Superior temporal gyrus (tissue), 1 donor: ENCODE data around the gene TMEM98.
"Not testable (repeated sequence)": the region's sequence is repeated elsewhere in the genome, so short reads cannot be mapped to it uniquely, and the experiment has no call there.

ENCODE experiments used
- DNase-seq: peaks from one replicate; pipeline ENCODE4 v3.0.0-alpha.2; 2016; ENCODE audit errors: extremely low spot score

Gene TMEM98, protein sequence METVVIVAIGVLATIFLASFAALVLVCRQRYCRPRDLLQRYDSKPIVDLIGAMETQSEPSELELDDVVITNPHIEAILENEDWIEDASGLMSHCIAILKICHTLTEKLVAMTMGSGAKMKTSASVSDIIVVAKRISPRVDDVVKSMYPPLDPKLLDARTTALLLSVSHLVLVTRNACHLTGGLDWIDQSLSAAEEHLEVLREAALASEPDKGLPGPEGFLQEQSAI

DNA sequence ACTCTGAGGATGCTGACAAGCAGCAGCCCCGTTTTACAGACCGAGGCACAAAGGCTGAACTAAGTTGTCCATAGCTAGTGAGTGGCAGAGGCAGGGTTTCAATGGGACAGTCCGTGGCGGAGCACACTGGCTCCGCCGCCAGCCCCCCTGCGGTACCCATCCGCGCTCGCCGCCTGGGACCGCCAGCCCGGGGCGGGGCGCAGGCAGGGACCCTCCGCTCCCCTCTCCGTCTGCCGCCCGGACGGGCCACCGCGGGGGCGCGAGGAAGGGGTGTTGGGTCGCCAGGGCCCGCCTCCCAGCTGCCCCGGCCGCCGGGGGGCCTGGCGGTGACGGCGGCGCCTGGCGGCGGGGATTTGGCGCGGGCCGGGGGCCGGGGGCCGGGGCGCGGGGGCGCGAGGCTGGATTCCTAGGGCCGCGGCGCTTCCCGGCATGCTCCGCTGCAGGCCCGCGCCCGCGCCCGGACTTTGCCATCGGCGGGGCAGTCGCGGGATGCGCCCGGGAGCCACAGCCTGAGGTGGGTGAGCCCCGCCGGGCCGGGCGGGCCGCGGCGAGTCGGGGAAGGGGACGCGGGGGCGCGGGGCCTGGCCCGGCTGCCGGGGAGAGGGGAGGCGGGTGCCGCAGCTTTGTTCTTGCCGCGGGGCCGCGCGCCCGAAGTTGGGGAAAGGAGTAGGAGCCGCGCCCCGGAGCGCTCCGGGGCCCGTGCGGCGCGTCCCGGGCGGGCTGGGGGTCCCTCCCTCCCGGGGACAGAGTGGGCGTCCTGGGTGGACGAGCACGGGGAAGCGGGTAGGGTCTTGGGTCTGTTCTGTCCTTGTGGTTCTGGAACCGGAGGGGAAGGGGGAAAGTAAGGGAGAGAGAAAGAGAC lies at the start of gene TMEM98:
TMEM98 (plus strand) TSS at position 430 of the 862 bp plus-strand sequence. CDS start 3,376 bp downstream, outside the sequence.
- DNase-seq = peak; percentile 67

DNA sequence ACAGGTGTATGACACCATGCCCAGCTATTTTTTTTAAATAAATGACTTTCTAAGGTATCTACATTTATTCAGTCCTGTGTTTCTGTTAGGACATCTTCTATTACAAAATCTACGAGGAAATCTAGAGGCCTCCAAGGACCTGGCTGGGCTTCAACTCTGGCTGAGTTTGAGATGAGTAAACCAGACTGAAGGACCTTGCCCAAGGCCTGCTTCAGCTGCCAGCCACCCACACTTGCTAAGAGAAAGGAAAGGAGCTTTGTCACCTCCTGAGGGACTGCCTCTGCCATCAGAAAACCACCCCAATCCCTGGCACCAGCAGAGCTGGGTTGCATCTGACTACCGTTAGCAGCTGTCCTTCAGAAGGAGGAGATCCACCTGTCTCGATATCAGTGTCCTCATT lies 49.7 kb upstream of the TMEM98 start:
- no peak for DNase-seq

DNA sequence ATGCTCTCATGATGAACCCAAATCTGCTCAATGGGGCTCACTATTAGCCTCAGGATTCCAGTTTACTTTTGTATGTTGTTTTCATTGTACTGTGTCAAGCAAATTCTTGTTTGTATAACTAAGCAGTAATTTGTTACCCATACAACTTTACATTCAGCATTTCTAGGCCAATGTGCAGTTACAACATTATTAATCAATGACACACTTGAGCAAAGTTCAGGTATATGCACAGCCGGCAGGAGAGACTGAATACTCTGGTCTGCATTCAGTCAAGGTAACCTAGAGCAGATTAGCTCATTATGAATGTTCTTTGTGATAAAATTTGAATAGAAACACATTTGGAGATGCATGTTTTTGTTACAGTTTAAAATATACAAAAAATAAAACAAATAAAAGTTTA lies 48.8 kb upstream of the TMEM98 start:
- DNase-seq = no peak

DNA sequence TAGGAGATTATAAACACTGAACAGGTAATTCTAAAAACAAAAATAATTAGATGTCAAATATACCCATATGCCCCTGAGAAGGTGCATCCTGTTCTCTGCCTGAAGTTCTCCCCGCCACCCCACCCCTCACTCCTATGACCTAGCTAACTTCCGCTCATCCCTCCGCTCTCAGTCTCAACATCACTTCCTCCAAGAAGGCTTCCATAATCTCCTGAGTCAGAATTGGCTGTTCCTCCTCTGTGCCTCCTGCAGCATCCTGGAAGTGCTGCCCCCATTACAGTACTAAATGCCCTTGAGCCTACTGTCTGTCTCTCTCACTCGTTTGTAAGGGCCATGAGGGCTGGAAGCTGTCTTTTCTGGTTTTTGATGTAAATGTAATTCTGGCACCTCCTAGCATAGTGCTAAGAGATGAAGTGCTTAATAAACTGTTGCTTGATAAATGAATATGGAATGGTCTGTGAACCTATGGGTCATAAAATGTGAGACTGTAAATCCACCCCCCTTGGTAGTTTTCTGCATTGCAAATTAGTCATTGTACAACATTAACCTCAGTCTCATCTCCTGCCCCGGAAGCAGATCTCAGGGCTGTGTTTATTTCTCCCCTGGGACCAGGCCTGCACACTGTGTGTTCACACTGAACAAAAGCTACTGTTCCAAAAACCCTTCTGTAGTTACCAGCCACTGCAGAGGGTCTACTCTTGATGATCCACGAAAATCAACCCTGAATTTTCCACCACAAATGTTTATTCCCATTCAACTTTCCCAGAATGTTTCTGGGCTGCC lies 47.1 kb upstream of the TMEM98 start:
- DNase-seq = no peak

DNA sequence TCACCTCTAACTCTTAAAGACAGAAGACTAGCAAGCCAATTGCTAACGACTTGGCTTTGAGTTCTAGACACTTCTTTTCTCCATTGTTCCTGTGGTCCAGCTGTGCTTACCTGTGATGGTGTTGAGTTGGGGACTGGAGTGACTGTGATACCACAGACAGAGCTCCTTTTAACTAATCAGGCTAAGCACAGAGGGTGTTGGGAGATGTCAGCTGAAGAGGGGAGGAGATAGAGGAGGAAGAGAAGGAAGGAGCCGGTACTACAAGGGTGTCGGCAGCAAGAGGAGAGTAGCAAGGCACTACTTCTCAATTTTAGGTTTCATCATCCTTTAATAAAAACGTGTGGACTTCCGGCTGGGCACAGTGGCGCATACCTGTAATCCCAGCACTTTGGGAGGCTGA lies 45.9 kb upstream of the TMEM98 start:
- no peak for DNase-seq

DNA sequence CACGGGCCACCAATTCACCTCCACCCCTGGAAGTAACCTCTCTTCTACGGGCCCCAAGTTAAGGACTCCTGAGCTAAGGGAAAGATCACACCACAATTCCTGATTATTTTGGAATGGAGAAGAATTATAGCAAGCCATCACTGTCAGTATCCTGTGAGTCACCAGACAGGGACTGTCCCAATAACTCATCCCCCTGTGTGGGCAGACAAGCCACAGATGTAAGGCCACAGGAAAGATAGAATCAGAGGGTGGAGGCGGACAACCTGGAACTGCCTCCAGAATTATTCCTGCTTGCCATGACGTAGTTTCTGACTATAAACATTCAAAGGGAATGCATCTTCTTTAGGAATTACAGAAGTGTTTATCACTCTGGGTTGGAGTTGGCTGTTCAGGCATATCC lies 45.2 kb upstream of the TMEM98 start:
- peak; percentile 31 for DNase-seq

DNA sequence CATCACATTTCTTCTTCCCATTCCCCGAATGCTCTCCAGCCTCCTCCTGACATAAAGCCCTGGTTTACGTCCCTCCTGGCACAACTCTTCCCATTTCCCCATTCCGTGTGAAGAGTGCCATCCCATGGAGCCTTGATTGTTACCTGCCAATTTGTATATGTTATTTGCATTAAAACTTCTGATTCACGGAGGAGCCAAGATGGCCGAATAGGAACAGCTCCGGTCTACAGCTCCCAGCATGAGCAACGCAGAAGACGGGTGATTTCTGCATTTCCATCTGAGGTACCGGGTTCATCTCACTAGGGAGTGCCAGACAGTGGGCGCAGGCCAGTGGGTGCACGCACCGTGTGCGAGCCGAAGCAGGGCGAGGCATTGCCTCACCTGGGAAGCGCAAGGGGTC lies 41.0 kb upstream of the TMEM98 start:
- DNase-seq = not testable (repeated sequence)

DNA sequence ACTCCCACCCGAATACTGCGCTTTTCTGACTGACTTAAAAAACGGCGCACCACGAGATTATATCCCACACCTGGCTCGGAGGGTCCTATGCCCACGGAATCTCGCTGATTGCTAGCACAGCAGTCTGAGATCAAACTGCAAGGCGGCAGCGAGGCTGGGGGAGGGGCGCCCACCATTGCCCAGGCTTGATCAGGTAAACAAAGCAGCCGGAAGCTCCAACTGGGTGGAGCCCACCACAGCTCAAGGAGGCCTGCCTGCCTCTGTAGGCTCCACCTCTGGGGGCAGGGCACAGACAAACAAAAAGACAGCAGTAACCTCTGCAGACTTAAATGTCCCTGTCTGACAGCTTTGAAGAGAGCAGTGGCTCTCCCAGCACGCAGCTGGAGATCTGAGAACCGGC lies 40.5 kb upstream of the TMEM98 start:
- not testable (repeated sequence) for DNase-seq

DNA sequence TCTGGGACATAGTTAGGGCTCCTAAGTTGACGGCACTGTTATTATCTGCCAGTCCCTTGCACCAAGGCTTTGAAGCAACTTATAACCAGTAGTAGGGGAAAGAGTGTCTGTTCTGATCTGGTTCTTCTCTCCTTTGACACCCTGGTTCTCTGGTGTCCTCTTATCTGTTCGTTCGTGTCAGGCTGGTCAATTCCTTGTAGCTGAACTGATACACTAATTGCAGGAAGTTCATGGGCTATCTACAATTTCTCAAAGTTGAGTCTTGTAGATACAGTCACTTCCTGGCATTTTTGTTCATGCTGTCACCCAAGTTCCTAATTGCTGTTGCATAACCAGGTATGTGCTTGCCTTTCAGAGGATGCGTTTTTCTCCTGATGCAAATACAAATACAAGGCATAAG lies 33.7 kb upstream of the TMEM98 start:
- DNase-seq = no peak

DNA sequence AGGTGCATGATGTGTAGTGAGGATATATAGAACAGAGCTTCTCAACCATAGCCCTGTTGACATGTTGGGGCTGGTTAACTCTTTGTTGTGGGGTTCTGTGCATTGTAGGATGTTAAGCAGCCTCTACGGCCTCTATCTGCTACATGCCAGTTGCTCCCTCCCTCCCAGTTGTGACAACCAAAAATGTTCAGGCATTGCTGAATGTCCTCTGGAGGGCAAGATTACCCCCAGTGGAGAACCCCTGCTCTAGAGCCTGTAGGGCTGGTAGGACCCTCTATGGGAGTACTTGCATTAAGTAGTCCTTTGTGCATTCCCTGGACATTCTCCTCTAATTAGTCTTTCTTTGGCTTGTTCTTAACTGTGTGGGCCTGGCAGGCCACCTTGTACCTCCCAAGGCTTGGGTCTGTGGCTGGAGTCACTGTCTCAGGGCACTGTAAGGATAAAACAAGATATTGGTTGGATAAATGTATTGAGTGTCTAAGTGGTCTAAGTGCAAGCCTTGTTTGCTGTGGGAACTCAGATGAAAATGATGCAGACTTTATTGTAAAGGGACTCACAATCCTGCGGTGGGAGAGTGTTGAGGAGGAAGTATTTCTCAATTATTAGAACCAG lies 31.2 kb upstream of the TMEM98 start:
- no peak for DNase-seq

DNA sequence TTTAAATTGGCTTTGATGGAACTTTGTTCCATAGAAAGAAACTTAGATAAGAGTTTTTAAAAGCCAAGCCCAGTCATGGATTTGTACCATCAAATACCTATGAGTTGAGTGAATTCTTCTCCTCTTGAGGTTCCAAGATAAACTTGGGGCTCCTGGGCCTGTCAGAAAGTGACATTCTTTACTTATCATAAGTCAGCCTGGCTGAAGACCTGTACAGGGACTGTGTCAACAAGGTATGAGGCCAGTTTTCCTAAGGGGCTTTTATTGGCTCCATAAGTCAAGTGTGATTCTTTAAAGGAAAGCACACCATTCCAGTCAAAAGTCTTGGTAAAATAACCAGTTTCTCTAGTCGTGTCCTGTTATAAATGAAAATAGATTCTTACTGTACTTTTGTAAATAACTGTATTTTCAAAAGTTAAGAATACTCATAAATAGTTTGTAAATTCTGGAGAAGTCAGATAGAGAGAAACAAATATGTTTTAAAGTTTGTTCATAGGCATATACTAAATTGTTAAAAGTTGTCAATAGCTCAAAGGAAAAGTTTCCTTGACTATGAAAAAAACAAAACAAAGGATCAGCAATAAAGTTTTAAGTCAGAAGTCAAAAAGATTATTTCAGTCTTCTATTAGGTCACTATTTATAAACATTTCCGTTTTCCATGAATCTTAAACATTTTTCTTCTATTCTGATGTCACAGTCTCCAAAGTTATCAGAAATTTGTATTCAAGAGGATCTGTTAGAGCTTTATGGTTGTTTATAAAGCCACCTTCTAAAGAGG lies 28.5 kb upstream of the TMEM98 start:
- no peak for DNase-seq

DNA sequence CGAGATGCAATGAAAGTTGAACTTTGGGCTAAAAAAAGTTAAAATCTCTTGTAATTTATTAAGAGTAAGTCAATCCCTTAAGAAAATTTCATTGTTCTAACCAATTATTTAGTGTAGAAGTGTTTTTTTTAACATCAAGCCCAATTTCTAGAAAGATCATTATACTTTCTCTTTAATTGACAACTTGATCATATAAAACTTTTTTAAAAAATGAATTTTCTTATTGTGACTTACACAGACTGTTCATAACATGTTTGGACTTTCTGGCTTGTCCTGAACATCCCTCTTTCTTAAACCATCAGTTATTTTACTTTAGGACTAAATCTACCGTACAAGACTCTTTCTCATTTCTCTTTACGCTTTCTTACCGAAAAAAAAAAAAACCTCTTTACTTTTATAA lies 26.2 kb upstream of the TMEM98 start:
- no peak for DNase-seq

DNA sequence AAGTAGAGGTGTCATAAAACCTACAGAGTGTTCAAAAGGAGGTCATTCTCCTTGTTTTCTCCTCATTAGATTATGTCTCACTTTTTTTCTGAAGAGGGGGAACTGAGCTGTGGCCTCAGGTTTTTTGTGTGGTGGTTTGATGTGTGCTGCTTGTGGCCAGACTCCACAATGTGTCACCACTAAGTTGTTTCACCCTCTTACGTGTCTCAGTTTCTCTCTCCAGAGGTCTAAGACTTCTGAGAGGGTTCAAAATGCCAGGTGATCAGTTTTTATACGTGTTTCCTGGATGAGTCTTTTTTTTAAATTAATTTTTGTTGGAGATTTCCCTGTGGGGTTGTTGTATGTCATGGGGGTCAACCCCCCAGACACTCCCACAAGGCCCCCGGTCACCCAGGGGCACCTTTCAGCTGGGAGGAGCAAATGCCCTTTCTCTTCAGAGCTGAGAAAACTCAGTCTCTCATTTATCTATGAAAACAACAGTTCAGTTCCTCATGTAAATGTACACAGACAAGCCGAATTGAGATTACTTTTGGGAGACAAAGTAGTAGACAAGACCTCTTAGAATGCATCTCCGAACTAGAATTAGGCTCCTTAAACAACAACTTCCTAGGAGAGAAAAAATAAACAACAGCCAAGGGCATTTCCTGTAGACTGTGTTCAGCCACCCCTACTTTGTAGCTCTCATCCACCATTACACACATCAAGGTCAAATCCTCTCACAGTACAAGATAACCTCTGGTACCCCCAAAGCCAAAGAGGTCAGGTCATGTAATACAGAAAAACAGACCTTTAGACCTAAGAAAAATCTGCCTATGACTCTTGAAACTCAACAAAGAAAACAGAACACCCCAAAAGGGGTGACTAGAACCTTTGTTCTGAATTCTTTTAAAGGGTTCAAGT lies 23.9 kb upstream of the TMEM98 start:
- no peak for DNase-seq

DNA sequence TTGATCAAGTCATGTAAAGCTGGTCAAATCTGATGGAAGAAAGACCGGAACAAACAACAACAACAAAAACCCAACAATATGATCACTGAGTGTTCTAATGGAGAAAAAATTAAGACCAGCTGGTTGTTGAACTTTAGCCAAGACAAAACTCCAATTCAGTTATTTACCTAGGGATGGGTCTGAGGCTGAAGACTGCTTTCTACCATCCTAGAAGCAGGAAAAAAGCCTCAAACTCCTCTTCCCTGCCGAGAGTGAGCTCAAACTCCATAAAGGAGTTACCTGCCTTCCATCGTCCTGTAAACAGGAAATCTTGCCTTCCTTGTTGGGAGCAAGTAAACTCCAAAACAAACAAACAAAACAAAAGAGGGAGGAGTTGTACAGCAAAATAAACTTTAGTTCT lies 23.1 kb upstream of the TMEM98 start:
- DNase-seq = no peak

DNA sequence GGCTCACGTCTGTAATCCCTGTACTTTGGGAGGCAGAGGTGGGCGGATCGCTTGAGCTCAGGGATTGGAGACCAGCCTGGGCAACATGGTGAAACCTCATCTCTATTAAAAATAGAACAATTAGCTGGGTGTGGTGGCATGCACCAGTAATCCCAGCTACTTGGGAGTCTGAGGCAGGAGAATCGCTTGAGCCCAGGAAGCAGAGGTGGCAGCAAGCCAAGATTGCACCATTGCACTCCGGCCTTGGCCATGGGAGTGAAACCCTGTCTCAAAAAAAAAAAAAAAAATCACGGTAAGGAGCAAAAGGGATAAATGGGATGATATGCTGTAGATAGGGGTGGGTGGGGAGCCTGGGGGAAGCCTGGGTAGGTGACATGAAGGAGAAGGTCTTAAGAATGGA lies 20.4 kb upstream of the TMEM98 start:
- no peak for DNase-seq

DNA sequence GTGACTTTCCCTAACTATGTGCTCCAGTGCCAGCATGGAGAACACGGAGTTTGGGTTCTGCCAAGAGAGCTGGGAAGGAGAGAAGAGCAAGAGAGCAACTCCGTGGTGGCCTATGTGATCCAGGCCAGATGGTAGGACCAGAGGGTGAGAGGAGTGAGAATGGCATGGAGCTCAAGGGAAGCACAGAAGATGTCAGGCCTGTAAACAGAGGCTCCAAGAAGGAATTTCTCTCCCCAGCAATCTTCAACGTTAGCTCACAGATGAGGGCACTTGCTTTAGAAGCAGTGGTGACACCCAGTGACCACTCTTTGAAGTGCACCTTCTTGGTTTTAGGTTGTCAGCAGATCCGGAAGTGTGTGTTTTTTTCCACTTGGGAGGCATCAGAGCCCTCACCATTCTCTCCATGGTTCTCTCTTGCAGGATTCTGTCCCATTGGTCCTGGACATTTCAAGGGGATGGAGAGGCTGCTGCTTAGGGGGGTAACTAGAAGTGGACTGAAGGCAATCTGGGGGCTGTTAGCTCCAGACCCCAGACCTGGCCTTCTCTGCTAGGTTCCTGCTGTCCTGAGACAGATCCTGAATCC lies 18.1 kb upstream of the TMEM98 start:
- peak; percentile 91 for DNase-seq

DNA sequence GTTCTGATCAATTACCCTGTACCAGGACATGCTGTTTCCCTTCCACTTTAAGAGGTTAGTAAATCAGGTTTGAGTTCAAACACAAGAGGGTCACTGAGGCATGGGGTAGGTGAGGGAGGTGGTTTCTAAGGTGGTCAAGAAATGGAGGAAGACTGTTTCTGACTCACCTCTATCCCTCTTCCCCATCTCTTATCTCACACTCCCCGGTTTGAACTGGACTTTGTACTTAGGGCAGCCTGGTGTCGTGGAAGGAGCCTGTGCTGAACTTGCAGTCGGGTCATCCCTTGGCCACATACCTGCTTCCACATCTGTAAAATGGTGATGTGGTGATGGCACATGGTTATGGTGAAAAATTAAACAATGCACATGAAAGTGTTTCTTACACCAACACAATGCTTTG lies 17.2 kb upstream of the TMEM98 start:
- DNase-seq = no peak

DNA sequence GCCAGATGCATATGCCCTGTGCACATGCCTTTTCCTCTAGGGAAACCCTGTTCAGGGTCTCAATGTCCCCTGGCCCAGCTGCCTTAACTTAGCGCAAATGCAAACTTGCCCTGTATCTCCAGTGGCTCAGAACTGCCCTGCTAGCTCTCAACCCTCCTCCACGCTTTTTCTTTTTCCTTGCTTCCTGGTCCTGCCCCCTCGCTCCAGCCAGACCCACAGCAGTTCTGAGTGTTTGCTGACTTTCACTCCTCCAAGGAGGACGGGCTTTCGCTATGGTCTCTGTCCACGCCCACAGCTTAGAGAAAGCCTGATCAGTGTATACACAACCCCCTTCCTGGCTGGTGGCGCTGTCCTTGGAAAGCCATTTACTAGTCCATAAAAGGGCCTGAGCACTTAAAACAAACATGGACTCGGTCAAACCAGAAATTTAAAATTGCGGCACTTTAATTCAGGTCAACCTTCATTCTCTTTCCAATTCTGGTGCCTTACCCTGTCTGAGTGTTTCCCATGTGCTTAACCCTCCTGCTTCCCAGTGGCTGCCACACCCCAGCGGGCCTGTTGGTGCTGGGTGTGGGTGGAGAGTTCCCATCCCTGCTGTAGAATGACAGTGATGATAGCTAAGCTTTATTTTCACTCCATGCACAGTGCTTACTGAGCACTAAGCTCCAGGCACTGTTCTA lies 15.6 kb upstream of the TMEM98 start:
- no peak for DNase-seq

DNA sequence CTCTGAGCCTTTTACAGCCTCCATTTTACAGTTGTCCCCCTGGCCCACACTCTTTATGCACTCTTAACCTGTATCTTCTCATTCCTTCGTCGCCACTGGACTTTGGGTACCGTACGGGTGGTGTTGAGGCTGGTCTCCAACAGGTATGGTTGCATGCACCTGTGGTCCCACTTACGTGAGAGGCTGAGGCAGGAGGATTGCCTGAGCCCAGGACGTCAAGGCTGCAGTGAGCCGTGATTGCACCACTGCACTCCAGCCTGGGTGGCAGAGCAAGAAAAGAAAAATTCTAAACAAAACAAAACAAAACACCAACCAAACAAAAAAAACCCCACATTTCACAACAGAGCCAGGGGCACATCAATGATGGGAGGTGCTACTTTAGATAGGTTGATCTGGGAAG lies 14.4 kb upstream of the TMEM98 start:
- no peak for DNase-seq
